Erythroblast (primary cell): ENCODE data around the gene RTKN2.

Source experiments
- DNase-seq, 2 experiments: peaks; one replicate each; lab custom pipeline; 2025; lab: John Stamatoyannopoulos, UW
- GATA1 ChIP-seq: IDR thresholded peaks from 2 replicates; pipeline ENCODE4 v1.6.1; 2011; ENCODE audit warnings: low read depth, mild to moderate bottlenecking, control low read depth, low read length, moderate library complexity
- POLR2A ChIP-seq: IDR thresholded peaks from 2 replicates; pipeline ENCODE4 v1.6.1; 2011; ENCODE audit warnings: mild to moderate bottlenecking, low read length

Gene RTKN2

DNA sequence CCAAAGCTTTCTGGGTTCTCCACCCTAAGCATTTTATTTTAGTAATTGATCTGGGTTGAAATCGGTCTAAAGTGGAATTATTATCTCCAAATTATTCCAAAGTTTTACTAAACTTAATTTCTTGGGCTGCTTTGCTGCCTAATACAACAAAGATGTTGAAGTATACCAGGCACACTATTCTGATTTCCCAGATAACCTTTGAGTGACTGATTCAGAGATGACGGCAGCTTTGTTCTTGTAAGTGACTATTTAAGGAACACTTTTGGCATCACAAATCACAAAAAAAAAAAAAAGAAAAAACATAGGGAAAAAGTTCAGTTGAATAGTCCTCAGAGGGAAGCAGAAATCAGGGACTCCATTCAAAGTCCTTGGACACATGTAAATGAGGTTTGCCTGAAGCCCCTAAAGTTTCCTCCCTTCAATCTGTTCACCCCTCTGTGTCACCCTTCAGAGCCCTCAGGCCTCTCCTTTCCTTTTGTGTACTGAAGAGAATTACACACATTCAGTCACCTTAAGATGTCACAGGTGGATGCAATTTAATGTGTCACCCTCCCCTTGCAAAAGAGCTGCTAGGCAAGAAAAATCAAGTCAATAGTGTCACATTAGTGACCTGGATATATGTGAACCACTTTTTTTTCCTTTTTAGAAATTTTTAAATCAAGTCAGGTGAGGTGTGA is 81.5 kb downstream of the RTKN2 start:
- TF ChIP-seq POLR2A (no peak), GATA1 (no peak)
- no peak for DNase-seq

- TF ChIP-seq POLR2A (no peak), GATA1 (no peak)
- DNase-seq = no peak
These were observed 82.5 kb downstream of the RTKN2 start for GRCh38 chr10:62185919-62186692.

DNA sequence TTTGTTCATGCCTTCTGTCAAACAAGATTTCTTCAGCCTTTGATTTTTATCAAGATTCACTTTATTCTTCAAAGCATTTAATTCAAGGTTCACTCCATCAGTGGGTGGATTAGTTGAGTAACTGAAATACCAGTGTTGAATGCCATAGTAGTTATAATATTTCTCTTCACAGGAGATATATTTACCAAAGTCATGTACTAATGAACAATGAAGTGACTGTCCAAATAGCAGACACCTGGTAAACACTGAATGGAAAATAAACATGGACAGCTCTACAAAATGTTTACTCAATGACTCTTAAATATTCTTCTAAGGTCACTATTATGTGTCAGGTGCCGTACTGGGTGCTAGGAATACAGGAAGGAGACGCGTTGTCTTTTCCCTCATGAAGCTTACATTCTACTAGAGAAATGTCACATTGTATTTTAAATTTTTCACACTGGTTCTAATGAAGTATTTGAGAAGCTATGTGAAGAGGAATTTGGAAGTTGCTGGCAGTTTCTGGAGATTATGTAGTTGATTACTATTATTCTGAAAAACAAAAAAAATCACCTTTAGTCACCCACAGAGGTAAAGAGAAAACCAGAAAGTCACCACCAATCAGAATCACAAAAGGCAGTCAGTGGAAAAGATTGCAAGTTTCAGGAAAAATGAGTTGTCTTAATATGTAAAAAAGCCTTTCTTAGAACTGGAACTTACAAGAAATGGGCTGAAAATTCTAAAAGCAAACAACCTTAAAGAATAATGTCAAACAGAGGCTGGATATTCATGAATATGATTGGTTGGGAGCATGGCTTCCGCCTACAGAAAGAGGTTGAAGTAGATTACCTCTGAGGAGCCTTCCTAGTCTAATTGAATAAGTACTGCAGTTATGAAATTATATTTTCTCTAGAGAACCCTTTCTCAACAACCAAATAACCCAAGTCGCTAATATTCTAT is 84.5 kb downstream of the RTKN2 start:
- no peak for DNase-seq
- TF ChIP-seq GATA1 = no peak
- TF ChIP-seq POLR2A = no peak

DNA sequence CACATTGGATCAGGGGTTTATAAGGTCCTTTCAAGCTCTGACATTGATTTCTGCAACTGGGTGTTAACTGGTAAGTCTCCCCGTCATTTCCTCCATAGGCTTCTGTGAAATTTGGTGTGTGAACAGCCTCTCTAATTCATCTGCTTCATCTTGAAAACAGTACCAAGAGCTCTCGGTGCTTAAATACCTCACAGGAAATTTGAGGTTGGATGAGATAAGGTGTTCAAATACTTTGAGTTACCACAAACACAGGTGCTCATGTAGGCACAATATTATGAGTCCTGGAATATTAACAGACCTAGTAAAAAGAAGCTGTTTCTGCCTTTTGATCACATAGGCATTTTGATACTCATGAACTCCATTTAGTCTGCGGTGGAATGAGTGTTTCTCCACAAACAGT is 85.2 kb downstream of the RTKN2 start:
- TF ChIP-seq GATA1 = no peak
- DNase-seq = no peak

DNA sequence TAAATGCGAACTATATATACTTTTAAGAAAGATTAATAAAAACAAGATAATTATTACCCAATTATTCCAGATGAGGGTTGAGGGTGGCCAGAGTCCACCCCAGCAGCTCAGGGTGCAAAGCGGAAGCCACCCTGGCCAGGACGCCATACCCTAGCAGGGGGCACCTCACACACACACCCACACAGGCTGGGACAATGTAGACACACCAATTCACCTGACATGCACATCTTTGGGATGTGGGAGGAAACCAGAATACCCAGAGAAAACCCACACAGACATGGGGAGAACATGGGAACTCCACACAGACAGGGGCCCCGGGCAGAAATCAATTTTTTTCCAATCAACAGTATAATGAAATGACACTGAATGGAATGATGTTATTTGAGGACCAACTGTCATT is 86.0 kb downstream of the RTKN2 start:
- TF ChIP-seq GATA1 (no peak), POLR2A (no peak)
- DNase-seq = no peak

- TF ChIP-seq POLR2A (no peak), GATA1 (no peak)
- no peak for DNase-seq
These were observed 86.5 kb downstream of the RTKN2 start for GRCh38 chr10:62182171-62182570.

DNA sequence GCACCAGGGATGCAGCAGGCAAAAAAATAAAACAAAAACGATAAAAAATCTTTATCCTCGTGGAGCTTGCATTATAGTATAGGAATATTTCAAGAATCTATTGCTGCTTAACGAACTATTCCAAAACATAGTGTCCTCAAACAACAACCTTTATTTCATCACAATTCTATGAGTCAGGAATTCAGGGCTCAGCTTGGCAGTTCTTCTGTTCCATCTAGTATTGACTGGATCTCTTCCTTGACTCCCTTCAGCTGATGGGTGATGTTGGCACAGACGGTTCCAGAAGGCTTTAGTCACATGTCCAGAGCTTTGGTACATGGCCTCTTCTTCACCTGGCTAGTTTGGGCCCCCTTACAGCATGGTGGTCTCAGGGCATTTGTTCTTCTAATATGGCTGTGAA is 88.0 kb downstream of the RTKN2 start:
- TF ChIP-seq POLR2A = no peak
- TF ChIP-seq GATA1 = no peak

GRCh38 chr10:62178568-62178967 is 90.1 kb downstream of the RTKN2 start:
- no peak for TF ChIP-seq POLR2A
- TF ChIP-seq GATA1 = no peak
- no peak for DNase-seq

More for the DNA sequence above, 88.0 kb downstream of the RTKN2 start:
- DNase-seq = no peak

DNA sequence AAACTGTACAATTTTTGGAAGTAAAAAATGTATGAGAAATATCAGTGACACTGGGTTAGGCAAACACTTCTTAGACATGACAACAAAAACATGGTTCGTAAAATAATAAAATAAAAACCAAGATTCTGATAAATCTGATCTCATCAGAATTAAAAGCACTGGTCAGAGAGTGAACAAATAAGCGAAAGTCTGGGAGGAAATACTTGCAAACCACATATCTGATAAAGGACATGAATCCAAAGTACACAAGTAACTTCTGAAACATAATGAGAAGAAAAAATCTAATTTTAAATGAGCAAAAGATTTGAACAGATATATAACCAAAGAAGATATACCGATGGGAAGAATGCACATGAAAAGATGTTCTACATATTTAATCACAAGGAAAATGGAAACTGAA is 91.5 kb downstream of the RTKN2 start:
- TF ChIP-seq POLR2A (no peak), GATA1 (no peak)
- no peak for DNase-seq

DNA sequence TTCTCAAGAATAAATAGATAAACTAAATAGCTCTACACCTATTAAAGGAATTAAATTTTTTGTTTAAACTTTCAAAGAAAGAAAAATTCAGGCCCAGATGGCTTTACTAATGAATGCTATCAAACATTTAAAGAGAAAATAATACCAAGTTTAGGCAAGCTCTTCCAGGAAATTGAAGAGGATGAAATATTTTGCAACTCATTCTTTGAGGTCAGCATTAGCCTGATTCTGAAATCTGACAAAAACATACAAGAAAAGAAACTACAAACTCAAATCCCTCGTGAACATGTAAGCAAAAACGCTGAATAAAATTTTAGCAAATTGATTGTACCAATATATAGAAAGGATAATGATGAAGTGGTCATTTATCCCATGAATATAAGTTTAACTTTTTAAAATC is 93.4 kb downstream of the RTKN2 start:
- no peak for DNase-seq

DNA sequence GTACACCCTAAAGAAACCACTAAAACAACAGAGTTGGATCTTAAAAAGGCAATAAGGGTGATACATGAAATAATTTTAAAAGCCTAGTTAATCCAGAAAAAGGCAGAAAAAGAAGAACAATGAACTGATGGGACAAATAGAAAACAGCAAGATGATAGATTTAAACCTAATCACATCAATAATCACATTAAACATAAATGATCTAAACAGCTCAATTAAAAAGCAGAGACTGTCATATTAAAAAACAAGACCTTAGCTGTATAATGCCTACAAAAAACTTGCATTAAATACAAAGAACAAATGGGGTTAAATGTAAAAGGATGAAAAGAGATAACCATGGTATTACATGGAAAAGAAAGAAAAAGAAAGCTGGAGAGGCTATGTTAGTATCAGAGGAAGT is 96.2 kb downstream of the RTKN2 start:
- DNase-seq = no peak
- TF ChIP-seq GATA1 = no peak
- no peak for TF ChIP-seq POLR2A

More for the DNA sequence above, 93.4 kb downstream of the RTKN2 start:
- TF ChIP-seq GATA1 = no peak
- no peak for TF ChIP-seq POLR2A

DNA sequence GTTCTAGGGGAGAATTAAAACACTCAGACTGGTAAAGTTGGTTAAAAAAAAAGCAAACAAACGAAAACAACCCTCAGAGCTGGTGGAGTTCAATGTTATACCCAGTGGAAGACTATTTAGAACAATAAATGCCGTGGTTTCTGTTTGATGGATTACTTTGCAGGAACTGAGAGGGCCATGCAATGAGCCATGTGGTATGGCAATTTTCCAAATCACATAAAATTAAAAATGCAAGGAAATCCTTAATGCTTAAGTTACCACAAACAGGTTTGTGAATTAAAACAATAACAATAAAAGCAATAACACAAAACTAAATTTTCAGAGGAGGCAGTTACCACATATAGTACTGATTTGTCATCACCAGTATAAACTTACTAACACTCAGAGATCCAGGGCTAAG is 96.9 kb downstream of the RTKN2 start:
- DNase-seq = no peak
- no peak for TF ChIP-seq POLR2A
- TF ChIP-seq GATA1 = no peak

DNA sequence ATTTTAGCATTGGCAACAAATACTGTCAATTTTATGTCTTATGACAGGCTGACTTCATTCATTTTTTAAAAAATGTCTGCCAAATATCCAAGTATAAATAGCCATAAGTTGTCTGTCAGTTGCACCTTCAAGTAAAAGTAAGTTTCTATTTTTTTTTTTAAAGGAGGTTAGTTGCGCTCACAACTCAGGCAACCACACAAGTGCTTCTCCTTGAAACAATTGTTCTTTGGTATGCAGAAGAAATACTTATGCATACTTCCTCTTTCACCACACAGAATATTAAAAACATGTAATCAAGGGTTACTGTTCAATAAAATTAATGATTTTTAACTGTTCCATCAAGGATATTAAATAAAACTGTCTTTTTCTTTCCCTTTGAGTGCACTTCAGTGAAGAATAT is 97.9 kb downstream of the RTKN2 start:
- no peak for DNase-seq
- TF ChIP-seq POLR2A (no peak), GATA1 (no peak)
